Panc1 (cell line): ENCODE measurements around the gene SIGLEC11. TPM values are rescaled to one million over a fixed set of nuclear protein-coding genes. Genes with fewer than 3 reads are reported as not detected.

Experiments
- ATAC-seq: fragments of 200-7000 bp; cut with Tn5 transposase; 2 replicates; pipeline ENCODE4 v1.9.1; 2020; ENCODE audit warnings: mild to moderate bottlenecking, moderate library complexity
- BruUV-seq: library from RNA; stranded (reverse); fragments of 400-500 nt; replicated peaks from 2 replicates; lab custom pipeline; 2021; lab: Mats Ljungman, UMichigan
- CTCF ChIA-PET: fragments of 300-600 bp; sonication (Branson Sonifier 250); formaldehyde crosslinking; loops from one replicate; lab custom pipeline; 2022; ENCODE audit warnings: antibody characterized with exemption; lab: Charles Lee
- POLR2A ChIA-PET: fragments of 300-600 bp; sonication (Branson Sonifier 250); formaldehyde crosslinking; loops from one replicate; lab custom pipeline; 2022; ENCODE audit warnings: antibody characterized with exemption; lab: Charles Lee
- DNase-seq: peaks from one replicate; pipeline ENCODE4 v3.0.0-alpha.2; 2010; ENCODE audit warnings: low read depth, low spot score
- H3K27ac ChIP-seq: 2 replicates; pipeline ENCODE4 v1.5.1; 2011; ENCODE audit warnings: mild to moderate bottlenecking, low read length, inconsistent platforms
- H3K27me3 ChIP-seq: fragments of 200-500 bp; sonication (Bioruptor generic); 2 replicates; pipeline ENCODE4 v1.6.0; 2014; ENCODE audit warnings: low read length, inconsistent platforms; ENCODE audit not compliant: control insufficient read depth, insufficient read depth
- H3K36me3 ChIP-seq: fragments of 200-500 bp; sonication (Bioruptor generic); 2 replicates; pipeline ENCODE4 v1.5.1; 2014; ENCODE audit warnings: inconsistent platforms, mild to moderate bottlenecking, low read length, moderate library complexity; ENCODE audit not compliant: control insufficient read depth, insufficient read depth
- H3K4me1 ChIP-seq: 2 replicates; pipeline ENCODE4 v1.5.1; 2011; ENCODE audit warnings: inconsistent platforms, mild to moderate bottlenecking, low read length, moderate library complexity; ENCODE audit not compliant: control insufficient read depth, insufficient read depth
- H3K4me3 ChIP-seq, 2 experiments: 2 replicates each; pipeline ENCODE4 v1.5.1; 2011 to 2012; ENCODE audit warnings: low read depth in 2 of 2, low read length in 2 of 2, mild to moderate bottlenecking in 2 of 2, inconsistent platforms in 1 of 2, moderate library complexity in 1 of 2
- H3K9me3 ChIP-seq: fragments of 200-500 bp; sonication (Bioruptor generic); 2 replicates; pipeline ENCODE4 v1.5.1; 2014; ENCODE audit warnings: low read depth, mild to moderate bottlenecking, inconsistent platforms, low read length, moderate library complexity; ENCODE audit not compliant: control insufficient read depth, insufficient read depth
- CTCF ChIP-seq: fragments of 450-650 bp; IDR thresholded peaks from 2 replicates; pipeline ENCODE4 v1.5.1; 2017; ENCODE audit warnings: mild to moderate bottlenecking
- POLR2AphosphoS5 ChIP-seq: IDR thresholded peaks from 2 replicates; pipeline ENCODE4 v1.6.1; 2012; ENCODE audit warnings: mild to moderate bottlenecking, low read depth, low read length, moderate library complexity
- REST ChIP-seq, 2 experiments: IDR thresholded peaks; 2 replicates each; pipeline ENCODE4 v1.6.1; 2011 to 2012; ENCODE audit warnings: low read depth in 2 of 2, control low read depth in 1 of 2, low read length in 1 of 2, mild to moderate bottlenecking in 1 of 2, moderate library complexity in 1 of 2; ENCODE audit not compliant: insufficient read depth in 1 of 2
- in situ Hi-C: cut with HindIII; loops from 2 replicates; pipeline ENCODE4 v1.10.0; 2016; ENCODE audit warnings: low sequenced_read_pairs, low pct_unique_long_range_greater_than_20kb
- intact Hi-C: fragments of 100-400 bp; cut with micrococcal nuclease; formaldehyde crosslinking; loops from one replicate; pipeline ENCODE4 v1.10.0; 2022; ENCODE audit not compliant: unreplicated experiment
- total RNA-seq: library from RNA; stranded (reverse); gene quantifications from one replicate; pipeline ENCODE4 v1.2.1, GENCODE V29; 2021; ENCODE audit not compliant: unreplicated experiment

The SIGLEC11 gene
- total RNA-seq, 1 experiment from 2014 or later, result not detected

- in situ Hi-C loops, result no loop called here
- BruUV-seq, result no TSS peak
Measured at GRCh38 chr19:49929611-49930482, 31.1 kb downstream of the SIGLEC11 start.

More at GRCh38 chr19:49929611-49930482, 31.1 kb downstream of the SIGLEC11 start:
- DNase-seq (peak; percentile 86), ATAC-seq (peak; percentile 88)
- ChIA-PET POLR2A (interaction anchor here (0.6 to 1.0 kb wide), 4 partner anchors 35 to 60 kb away, joined by 3 to 5 read pairs (median 4); no protein-coding TSS in a partner anchor), CTCF (interaction anchor here (0.6 to 0.7 kb wide), 2 partner anchors 18 to 958 kb away, joined by 3 to 4 read pairs; no protein-coding TSS in a partner anchor)
- H3K9me3 ChIP-seq, result no peaks in the 10 kb centered on the region
- H3K27ac ChIP-seq, result peak overlapping the region; percentile 99
- peaks cover 12% of the 10 kb centered on the region for H3K4me1 ChIP-seq
- H3K27me3 ChIP-seq, result no peaks in the 10 kb centered on the region
- TF ChIP-seq CTCF (no peak), POLR2AphosphoS5 (peak; percentile 13; the same call in 1 of the 2 replicates), REST (IDR thresholded peaks at IDR 0.05; ENCODE audit: insufficient read depth in 1 of 2, low read depth in 2 of 2, low read length in 1 of 2) (no peak)
- intact Hi-C loops, result no loop called here
- H3K4me3 ChIP-seq, result peak overlapping the region; percentile 85 to 88
- no peaks in the 10 kb centered on the region; the same call in none of the 2 replicates for H3K36me3 ChIP-seq
